Cardiac muscle cell (in vitro differentiated cells and primary cell): ENCODE data around the gene BRSK2. TPM values are rescaled to one million over a fixed set of nuclear protein-coding genes. Genes with fewer than 3 reads are reported as not detected.
A peak's percentile ranks its signal among the peaks of the same experiment; 100 is the strongest.

Experiments used
- DNase-seq, 2 donors: peaks; one replicate each; pipeline versions ENCODE4 v3.0.0 to v3.0.0-alpha.2; 2010 to 2017; ENCODE audit warnings: low read depth in 1 of 2, low spot score in 1 of 2
- H3K27ac ChIP-seq: fragments of 200-600 bp; sonication (generic); 2 replicates; pipeline ENCODE4 v1.5.1; 2016
- H3K27me3 ChIP-seq: fragments of 200-600 bp; sonication (generic); 2 replicates; pipeline ENCODE4 v1.6.0; 2016; ENCODE audit warnings: control low read depth
- H3K36me3 ChIP-seq: fragments of 200-600 bp; sonication (generic); 2 replicates; pipeline ENCODE4 v1.5.1; 2016; ENCODE audit warnings: control low read depth
- H3K4me1 ChIP-seq: fragments of 200-600 bp; sonication (generic); 2 replicates; pipeline ENCODE4 v1.8.1; 2017; ENCODE audit warnings: low read depth, mild to moderate bottlenecking, mixed run types
- H3K4me3 ChIP-seq: fragments of 200-600 bp; sonication (generic); 2 replicates; pipeline ENCODE4 v1.5.1; 2016; ENCODE audit warnings: mild to moderate bottlenecking
- H3K9me3 ChIP-seq: fragments of 200-600 bp; sonication (generic); 2 replicates; pipeline ENCODE4 v1.5.1; 2017; ENCODE audit warnings: low read depth, mild to moderate bottlenecking, control low read depth
- polyA plus RNA-seq: library from polyadenylated mRNA; unstranded; fragments of >200 nt; fragmentation: Nextera tagmentation; extraction: Ambion mirVana; gene quantifications from 2 replicates; pipeline ENCODE4 v1.2.1, GENCODE V29; 2016
- total RNA-seq: library from RNA; depleted of rRNA; stranded (reverse); fragments of >200 nt; gene quantifications from 2 replicates; pipeline ENCODE4 v1.2.3, GENCODE V29; 2016
- TF ChIP-seq, protein P1 (sequence below): IDR thresholded peaks from 2 replicates; pipeline ENCODE4 v1.5.1; 2012; ENCODE audit warnings: low read depth, mild to moderate bottlenecking, low read length

The BRSK2 gene
- total and polyA plus RNA-seq, 2 experiments from 2014 or later = 0.69 to 2.7 TPM

DNA sequence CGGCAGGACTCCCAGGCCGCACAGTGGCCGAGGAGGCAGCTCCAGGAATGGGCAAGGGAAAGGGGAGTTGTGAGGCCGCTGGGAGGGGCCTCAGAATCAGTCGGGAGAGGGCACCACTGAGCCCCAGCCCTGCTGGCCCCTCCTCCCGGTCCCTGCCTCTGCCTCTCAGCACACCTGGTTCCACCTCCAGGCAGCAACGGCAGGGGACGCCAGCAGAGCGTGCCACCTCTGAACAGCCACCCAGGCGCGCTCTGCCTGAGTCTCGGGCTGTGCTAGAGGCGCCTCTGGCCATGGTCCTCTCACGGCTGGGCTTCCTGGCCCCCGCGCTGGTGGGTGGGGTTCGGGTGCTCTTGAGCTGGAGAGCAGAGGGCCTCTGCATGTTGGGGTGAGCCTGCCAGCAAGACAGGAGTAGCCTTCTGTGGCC, 63.9 kb downstream of the BRSK2 start:
- Histone ChIP-seq H3K4me1 (peaks cover 14% of the 10 kb centered on the region), H3K27me3 (no peaks in the 10 kb centered on the region), H3K36me3 (no peaks in the 10 kb centered on the region), H3K4me3 (no peak overlapping the region), H3K9me3 (no peaks in the 10 kb centered on the region), H3K27ac (no peak overlapping the region)
- peak in 1 of 2 donors; percentile 64 for DNase-seq
- TF ChIP-seq, protein P1, sequence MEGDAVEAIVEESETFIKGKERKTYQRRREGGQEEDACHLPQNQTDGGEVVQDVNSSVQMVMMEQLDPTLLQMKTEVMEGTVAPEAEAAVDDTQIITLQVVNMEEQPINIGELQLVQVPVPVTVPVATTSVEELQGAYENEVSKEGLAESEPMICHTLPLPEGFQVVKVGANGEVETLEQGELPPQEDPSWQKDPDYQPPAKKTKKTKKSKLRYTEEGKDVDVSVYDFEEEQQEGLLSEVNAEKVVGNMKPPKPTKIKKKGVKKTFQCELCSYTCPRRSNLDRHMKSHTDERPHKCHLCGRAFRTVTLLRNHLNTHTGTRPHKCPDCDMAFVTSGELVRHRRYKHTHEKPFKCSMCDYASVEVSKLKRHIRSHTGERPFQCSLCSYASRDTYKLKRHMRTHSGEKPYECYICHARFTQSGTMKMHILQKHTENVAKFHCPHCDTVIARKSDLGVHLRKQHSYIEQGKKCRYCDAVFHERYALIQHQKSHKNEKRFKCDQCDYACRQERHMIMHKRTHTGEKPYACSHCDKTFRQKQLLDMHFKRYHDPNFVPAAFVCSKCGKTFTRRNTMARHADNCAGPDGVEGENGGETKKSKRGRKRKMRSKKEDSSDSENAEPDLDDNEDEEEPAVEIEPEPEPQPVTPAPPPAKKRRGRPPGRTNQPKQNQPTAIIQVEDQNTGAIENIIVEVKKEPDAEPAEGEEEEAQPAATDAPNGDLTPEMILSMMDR = no peak

DNA sequence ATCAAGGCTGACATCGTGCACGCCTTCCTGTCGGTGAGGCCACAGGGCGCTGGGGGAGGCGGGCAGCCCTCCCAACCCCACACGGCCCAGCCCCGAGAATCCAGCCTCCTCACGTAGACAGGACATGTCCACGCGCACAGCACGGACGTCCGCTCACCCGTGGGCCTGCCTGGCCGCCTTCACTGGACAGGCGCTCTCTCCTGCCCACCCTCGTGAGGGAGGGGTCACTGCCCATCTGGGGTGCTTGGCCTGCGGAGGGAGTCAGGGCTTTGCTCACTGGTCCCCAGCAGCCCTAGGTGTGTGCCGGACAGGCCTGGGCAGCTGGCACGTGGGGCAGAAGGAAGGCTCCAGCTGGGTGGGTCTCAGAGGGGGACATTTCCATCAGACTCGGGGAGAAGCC, 64.8 kb downstream of the BRSK2 start:
- TF ChIP-seq, protein P1 = no peak
- no peak overlapping the region for H3K27ac ChIP-seq
- H3K4me1 ChIP-seq = peaks cover 15% of the 10 kb centered on the region
- H3K36me3 ChIP-seq = no peaks in the 10 kb centered on the region
- no peaks in the 10 kb centered on the region for H3K27me3 ChIP-seq
- H3K4me3 ChIP-seq = no peak overlapping the region
- no peaks in the 10 kb centered on the region for H3K9me3 ChIP-seq
- DNase-seq = no peak

DNA sequence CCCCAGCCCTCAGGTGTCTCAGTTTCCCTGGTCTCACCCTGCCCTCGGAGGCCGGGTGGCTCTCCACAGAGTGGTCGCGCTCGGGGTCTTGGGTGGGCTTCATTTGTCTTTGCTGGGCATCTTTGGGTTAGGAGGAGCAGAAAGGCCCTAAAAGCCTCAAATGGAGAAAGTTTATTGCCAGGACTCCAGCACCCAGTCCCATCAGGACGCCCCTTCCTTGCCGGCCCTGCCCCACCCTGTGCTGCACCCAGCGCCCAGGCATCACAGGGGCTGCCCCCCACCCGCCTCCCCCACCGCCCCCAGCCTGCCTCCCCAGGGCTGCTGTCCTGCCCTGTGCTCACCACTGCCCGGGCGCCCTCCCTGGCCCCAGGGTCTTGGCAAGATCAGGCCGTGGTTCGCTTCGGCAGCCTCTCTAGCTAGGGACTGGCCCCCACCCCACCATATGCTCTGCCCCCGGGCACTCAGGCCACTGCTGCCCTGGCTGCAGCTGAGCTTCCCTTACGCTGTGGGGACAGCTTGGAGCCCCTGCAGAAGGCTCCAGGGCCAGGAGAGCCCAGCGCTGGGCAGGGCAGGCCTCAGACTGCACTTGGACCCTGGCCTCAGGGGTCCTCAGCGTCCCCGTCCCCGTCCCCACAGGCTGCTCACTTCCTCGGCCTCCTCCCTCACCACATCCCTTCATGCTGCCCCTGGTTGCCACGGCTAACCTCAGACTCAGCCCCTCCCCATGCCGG, 65.5 kb downstream of the BRSK2 start:
- Histone ChIP-seq H3K9me3 (no peaks in the 10 kb centered on the region), H3K27me3 (no peaks in the 10 kb centered on the region), H3K4me3 (no peak overlapping the region), H3K36me3 (no peaks in the 10 kb centered on the region), H3K27ac (no peak overlapping the region), H3K4me1 (peaks cover 15% of the 10 kb centered on the region)
- TF ChIP-seq, protein P1 = no peak
- DNase-seq = no peak

DNA sequence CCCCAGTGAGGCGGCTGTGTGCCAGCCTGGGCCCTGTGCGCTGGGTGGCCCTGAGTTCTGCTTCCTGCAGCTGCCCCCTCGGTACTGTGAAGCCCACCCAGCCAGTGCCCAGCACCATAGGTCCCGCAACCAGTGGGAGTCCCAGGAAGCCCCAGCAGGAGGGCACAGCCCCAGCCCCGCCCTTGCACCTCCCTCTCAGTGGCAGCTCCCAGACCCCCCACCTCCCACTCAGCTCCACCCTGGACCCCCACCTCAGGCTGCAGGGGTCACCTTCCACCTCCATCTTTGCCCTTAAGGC, 66.0 kb downstream of the BRSK2 start:
- H3K9me3 ChIP-seq = no peaks in the 10 kb centered on the region
- no peaks in the 10 kb centered on the region for H3K36me3 ChIP-seq
- H3K4me3 ChIP-seq = no peak overlapping the region
- H3K27ac ChIP-seq = no peak overlapping the region
- H3K4me1 ChIP-seq = peaks cover 15% of the 10 kb centered on the region
- no peaks in the 10 kb centered on the region for H3K27me3 ChIP-seq
- no peak for DNase-seq
- TF ChIP-seq, protein P1 = no peak

DNA sequence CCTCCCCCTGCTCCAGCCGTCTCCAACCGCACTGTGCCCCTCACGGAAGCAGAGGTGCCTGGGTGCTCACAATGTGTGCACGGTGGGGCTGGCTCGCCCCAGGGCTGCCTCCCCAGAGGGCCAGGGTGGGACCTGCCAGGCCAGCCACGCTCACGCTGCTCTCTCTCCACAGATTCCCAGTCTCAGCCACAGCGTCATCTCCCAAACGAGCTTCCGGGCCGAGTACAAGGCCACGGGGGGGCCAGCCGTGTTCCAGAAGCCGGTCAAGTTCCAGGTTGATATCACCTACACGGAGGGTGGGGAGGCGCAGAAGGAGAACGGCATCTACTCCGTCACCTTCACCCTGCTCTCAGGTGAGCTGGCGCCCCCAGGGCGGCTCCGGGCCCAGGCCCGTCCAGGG, 66.4 kb downstream of the BRSK2 start:
- TF ChIP-seq, protein P1 = no peak
- no peaks in the 10 kb centered on the region for H3K36me3 ChIP-seq
- no peak overlapping the region for H3K4me3 ChIP-seq
- no peak overlapping the region for H3K27ac ChIP-seq
- no peak for DNase-seq
- H3K9me3 ChIP-seq = no peaks in the 10 kb centered on the region
- H3K27me3 ChIP-seq = no peaks in the 10 kb centered on the region
- peaks cover 15% of the 10 kb centered on the region for H3K4me1 ChIP-seq
